Ovary (tissue), 9 donors: ENCODE measurements around the gene LRRC43. TPM values are rescaled to one million over a fixed set of nuclear protein-coding genes. Genes with fewer than 3 reads are reported as not detected.

Source experiments
- DNase-seq, 5 donors: peaks; one replicate each; pipeline ENCODE4 v3.0.0-alpha.2; 2019 to 2020
- H3K27ac ChIP-seq, 2 donors: fragments of 200-600 bp; one replicate each; pipeline versions ENCODE4 v1.5.1 to v1.8.0; 2019 to 2022
- H3K27me3 ChIP-seq: fragments of 200-600 bp; one replicate; pipeline ENCODE4 v1.8.0; 2022
- H3K36me3 ChIP-seq: fragments of 200-600 bp; sonication (generic); one replicate; pipeline ENCODE4 v1.5.1; 2019
- H3K4me1 ChIP-seq: one replicate; pipeline ENCODE4 v1.8.1; 2013; ENCODE audit warnings: mild to moderate bottlenecking, moderate library complexity; ENCODE audit not compliant: insufficient read depth
- H3K4me3 ChIP-seq: fragments of 200-600 bp; sonication (generic); one replicate; pipeline ENCODE4 v1.5.1; 2017
- H3K9me3 ChIP-seq, 2 donors: fragments of 200-600 bp in 1 of 2; sonication (generic) in 1 of 2; one replicate each; pipeline versions ENCODE4 v1.5.1 to v1.8.1; 2013 to 2019; ENCODE audit warnings: mild to moderate bottlenecking in 1 of 2, moderate library complexity in 1 of 2
- EP300 ChIP-seq: sonication (generic); formaldehyde crosslinking; IDR thresholded peaks from one replicate; pipeline ENCODE4 v1.6.1; 2017; ENCODE audit warnings: antibody characterized with exemption
- POLR2A ChIP-seq: fragments of 450-650 bp; IDR thresholded peaks from one replicate; pipeline ENCODE4 v1.6.1; 2017; ENCODE audit warnings: antibody characterized with exemption, mild to moderate bottlenecking, moderate library complexity
- WGBS, 3 donors: extraction: QIAGEN DNeasy Blood & Tissue Kit in 1 of 3; methylation state at CpG; one replicate each; pipeline versions ENCODE4 v1.1.5 to v1.1.7; 2013 to 2017; 5-methylcytosine and 5-hydroxymethylcytosine counted together
- intact Hi-C, 4 donors: fragments of 100-400 bp; cut with DNase I; formaldehyde crosslinking; loops; one replicate each; pipeline versions ENCODE4 v1.11.0 to v1.15.1; 2022 to 2023
- polyA plus RNA-seq, 2 donors: library from polyadenylated mRNA; stranded (reverse); fragments of 200-250 nt in 1 of 2; fragments of 350-450 nt in 1 of 2; fragmentation: Illumina TruSeq in 1 of 2; extraction: RNeasy Lipid Tissue Mini Kit (QIAGEN cat#74804) in 1 of 2; gene quantifications; one replicate each; pipeline ENCODE4 v1.2.3, GENCODE V29; 2013 to 2014
- total RNA-seq, 7 donors: library from RNA; depleted of rRNA in 2 of 7; stranded (reverse); fragments of >200 nt in 2 of 7; fragmentation: NEBNext Ultra II Directional in 3 of 7; extraction: Animal tissue kit (Norgen Biotek cat#: 25700) in 3 of 7; gene quantifications; one replicate each; pipeline versions ENCODE4 v1.1.0 to v1.2.4, GENCODE V29; 2016 to 2023
- TF ChIP-seq, protein P1 (sequence below), 3 donors: fragments of 450-650 bp in 2 of 3; fragments of 200-600 bp in 1 of 3; IDR thresholded peaks; one replicate each; pipeline versions ENCODE4 v1.5.1 to v1.8.0; 2016 to 2022; ENCODE audit warnings: antibody characterized with exemption in 3 of 3, mild to moderate bottlenecking in 1 of 3
- donor health status: DM: no; HTN: no; CAD: no; lungs with moderate emphysema.
- donor health status: DM: no; HTN: no; CAD: no.
- donor health status: Bipolar disorder and iron deficiency.
- donor health status: DM: yes; HTN: yes; CAD: no.
- donor health status: DM: no; HTN: no; CAD: no.
- donor health status: DM: yes; HTN: yes; CAD: no.

The LRRC43 gene
- total and polyA plus RNA-seq, 9 donors: 0.47 to 12.9 (median 1.1) TPM; not detected in 1

DNA sequence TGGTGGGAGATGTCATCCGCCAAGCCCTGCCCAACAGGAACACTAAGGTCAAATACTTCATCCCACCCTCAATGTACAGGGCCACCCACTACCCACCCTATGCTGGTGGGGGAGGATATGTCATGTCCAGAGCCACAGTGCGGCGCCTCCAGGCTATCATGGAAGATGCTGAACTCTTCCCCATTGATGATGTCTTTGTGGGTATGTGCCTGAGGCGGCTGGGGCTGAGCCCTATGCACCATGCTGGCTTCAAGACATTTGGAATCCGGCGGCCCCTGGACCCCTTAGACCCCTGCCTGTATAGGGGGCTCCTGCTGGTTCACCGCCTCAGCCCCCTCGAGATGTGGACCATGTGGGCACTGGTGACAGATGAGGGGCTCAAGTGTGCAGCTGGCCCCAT is 24.1 kb downstream of the LRRC43 start:
- Histone ChIP-seq H3K27me3 (peaks cover 10% of the 10 kb centered on the region), H3K27ac (no peak overlapping the region), H3K36me3 (no peaks in the 10 kb centered on the region), H3K4me1 (peaks cover 2% of the 10 kb centered on the region), H3K4me3 (no peak overlapping the region), H3K9me3 (no peaks in the 10 kb centered on the region)
- TF ChIP-seq POLR2A (no peak), EP300 (no peak)
- TF ChIP-seq, protein P1, sequence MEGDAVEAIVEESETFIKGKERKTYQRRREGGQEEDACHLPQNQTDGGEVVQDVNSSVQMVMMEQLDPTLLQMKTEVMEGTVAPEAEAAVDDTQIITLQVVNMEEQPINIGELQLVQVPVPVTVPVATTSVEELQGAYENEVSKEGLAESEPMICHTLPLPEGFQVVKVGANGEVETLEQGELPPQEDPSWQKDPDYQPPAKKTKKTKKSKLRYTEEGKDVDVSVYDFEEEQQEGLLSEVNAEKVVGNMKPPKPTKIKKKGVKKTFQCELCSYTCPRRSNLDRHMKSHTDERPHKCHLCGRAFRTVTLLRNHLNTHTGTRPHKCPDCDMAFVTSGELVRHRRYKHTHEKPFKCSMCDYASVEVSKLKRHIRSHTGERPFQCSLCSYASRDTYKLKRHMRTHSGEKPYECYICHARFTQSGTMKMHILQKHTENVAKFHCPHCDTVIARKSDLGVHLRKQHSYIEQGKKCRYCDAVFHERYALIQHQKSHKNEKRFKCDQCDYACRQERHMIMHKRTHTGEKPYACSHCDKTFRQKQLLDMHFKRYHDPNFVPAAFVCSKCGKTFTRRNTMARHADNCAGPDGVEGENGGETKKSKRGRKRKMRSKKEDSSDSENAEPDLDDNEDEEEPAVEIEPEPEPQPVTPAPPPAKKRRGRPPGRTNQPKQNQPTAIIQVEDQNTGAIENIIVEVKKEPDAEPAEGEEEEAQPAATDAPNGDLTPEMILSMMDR (IDR thresholded peaks at IDR 0.05): no peak
- 80 to 95% (median 84%) methylated on average over 7 to 8 of the region's 8 CpGs for WGBS, 3 donors
- intact Hi-C loops: no loop called here
- peak in 1 of 5 donors; percentile 31 for DNase-seq

DNA sequence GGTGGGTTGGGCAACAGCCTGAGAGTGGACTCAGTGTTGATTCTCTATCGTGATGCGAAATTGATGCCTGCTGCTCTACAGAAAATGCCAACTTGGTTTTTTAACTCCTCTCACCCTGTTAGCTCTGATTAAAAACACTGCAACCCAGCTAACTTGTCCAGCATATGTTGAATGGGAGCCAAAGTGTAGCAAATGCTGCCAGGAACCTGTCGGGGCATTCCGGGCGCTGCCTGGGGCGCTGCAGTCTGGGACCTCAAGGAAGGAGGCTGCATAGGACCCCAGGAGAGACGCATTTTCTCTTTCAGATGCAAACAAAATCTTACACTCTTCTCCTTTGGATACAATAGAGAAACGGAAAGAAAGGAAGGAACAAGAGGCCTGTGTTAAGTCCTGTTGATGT is 24.5 kb downstream of the LRRC43 start:
- H3K4me1 ChIP-seq: peaks cover 2% of the 10 kb centered on the region
- H3K9me3 ChIP-seq: no peaks in the 10 kb centered on the region
- peaks cover 10% of the 10 kb centered on the region for H3K27me3 ChIP-seq
- intact Hi-C loops: no loop called here
- 76 to 81% (median 77%) methylated on average over 8 of the region's 8 CpGs for WGBS, 3 donors
- no peak overlapping the region for H3K27ac ChIP-seq
- DNase-seq: no peak
- TF ChIP-seq, protein P1 (IDR thresholded peaks at IDR 0.05): no peak
- no peak for TF ChIP-seq EP300
- no peak for TF ChIP-seq POLR2A
- H3K4me3 ChIP-seq: no peak overlapping the region
- H3K36me3 ChIP-seq: no peaks in the 10 kb centered on the region

DNA sequence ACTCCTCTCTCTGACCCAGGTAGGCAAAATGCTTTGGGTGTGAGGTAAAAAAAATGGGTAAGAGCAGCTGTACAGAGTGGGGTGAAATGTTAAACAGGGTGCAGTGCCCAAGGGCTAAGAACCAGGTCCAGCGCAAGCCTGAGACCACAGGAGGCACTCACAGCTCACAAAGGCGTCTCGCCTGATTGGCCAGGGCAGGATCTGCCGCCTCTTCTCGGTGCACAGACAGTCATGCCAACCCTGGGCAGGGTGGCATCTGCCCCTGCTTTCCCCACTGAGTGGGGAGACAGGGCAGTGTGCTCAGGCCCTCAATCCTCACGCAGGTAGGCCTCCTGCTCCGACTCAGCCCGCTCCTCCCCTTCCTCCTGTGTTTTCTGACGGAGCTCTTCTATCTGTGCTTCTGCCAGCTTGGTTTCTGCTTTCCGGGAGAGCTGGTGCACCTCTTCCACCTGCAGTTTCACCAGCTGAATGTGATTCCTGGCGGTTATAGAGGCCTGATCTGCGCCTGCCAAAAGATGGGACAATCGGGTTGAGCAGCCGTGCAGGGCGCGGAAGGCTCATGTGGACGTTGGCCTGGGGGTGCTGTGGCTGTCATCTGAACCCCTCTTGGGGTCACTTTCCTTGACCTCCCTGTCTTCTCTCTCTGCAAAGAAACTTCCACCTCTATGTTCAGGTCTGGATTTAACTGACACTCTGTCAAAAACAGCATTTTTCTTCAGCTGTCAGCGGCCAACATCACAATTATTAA is 25.3 kb downstream of the LRRC43 start:
- 86 to 88% (median 87%) methylated on average over 18 of the region's 18 CpGs for WGBS, 3 donors
- H3K27me3 ChIP-seq: peaks cover 3% of the 10 kb centered on the region
- peaks cover 2% of the 10 kb centered on the region for H3K4me1 ChIP-seq
- intact Hi-C loops: no loop called here
- TF ChIP-seq, protein P1 (IDR thresholded peaks at IDR 0.05): no peak
- TF ChIP-seq POLR2A (no peak), EP300 (no peak)
- H3K27ac ChIP-seq: no peak overlapping the region
- DNase-seq: peak in 1 of 5 donors; percentile 27
- H3K9me3 ChIP-seq: no peaks in the 10 kb centered on the region
- H3K4me3 ChIP-seq: no peak overlapping the region
- no peaks in the 10 kb centered on the region for H3K36me3 ChIP-seq

DNA sequence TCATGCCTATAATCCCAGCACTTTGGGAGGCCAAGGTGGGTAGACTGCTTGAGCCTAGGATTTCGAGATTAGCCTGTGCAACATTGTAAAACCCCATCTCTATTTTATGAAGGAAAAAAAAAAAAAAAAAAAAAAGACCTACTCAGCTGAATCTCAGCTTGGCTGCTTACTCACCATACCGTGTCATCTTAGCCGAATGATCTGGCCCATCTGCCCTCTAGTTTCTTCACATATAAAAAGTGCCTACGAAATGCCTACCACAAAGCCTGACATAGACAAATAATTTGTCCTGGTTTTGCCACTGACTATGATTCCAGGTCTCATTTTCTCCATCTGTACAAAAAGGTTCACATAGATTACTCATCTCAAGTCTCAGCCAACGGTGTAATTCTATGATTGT is 32.8 kb downstream of the LRRC43 start:
- Histone ChIP-seq H3K36me3 (no peaks in the 10 kb centered on the region), H3K9me3 (no peaks in the 10 kb centered on the region), H3K4me1 (no peaks in the 10 kb centered on the region), H3K27me3 (no peaks in the 10 kb centered on the region), H3K4me3 (no peak overlapping the region), H3K27ac (no peak overlapping the region)
- intact Hi-C loops: no loop called here
- no peak for DNase-seq
- WGBS, 3 donors: 85 to 88% (median 87%) methylated on average over 5 of the region's 5 CpGs
- no peak for TF ChIP-seq EP300
- TF ChIP-seq, protein P1 (IDR thresholded peaks at IDR 0.05): no peak
- TF ChIP-seq POLR2A: no peak
